ENCODE results near the gene SEPTIN12.
A peak's percentile ranks its signal among the peaks of the same experiment; 100 is the strongest.

Gene SEPTIN12

DNA sequence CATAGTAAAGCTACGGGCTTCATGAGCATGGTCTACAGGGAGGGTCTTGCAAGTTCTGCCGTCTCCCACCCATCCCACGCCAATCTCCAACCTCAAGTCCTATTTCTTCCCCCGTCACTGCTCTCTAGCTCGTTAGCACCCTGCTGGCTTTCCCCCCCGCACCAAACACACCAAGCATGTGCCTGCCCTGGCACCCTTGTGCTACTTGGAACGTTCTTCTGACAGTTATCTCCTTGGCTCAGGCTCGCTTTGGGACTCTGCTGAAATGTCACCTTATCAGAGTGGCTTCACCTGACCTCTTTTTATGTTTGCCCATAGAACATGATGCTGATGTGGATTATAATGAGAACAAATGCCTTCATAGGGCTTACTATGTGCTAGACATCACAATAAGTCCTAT, 37.1 kb upstream of the SEPTIN12 start:
- TF ChIP-seq, protein P1, sequence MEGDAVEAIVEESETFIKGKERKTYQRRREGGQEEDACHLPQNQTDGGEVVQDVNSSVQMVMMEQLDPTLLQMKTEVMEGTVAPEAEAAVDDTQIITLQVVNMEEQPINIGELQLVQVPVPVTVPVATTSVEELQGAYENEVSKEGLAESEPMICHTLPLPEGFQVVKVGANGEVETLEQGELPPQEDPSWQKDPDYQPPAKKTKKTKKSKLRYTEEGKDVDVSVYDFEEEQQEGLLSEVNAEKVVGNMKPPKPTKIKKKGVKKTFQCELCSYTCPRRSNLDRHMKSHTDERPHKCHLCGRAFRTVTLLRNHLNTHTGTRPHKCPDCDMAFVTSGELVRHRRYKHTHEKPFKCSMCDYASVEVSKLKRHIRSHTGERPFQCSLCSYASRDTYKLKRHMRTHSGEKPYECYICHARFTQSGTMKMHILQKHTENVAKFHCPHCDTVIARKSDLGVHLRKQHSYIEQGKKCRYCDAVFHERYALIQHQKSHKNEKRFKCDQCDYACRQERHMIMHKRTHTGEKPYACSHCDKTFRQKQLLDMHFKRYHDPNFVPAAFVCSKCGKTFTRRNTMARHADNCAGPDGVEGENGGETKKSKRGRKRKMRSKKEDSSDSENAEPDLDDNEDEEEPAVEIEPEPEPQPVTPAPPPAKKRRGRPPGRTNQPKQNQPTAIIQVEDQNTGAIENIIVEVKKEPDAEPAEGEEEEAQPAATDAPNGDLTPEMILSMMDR (IDR thresholded peaks at IDR 0.05), result no peak
- H3K4me3 ChIP-seq (ENCODE audit: low read depth, low read length), result no peak overlapping the region
- H3K9ac ChIP-seq, result no peak overlapping the region
- H2AFZ ChIP-seq, result no peak overlapping the region
- H3K27ac ChIP-seq, result no peak overlapping the region
- H3K4me2 ChIP-seq (ENCODE audit: low read length), result no peak overlapping the region
- peaks cover 23% of the 10 kb centered on the region for H3K79me2 ChIP-seq
- H3K27me3 ChIP-seq (ENCODE audit: control insufficient read depth, insufficient read depth, low read length), result no peaks in the 10 kb centered on the region
- H3K36me3 ChIP-seq (ENCODE audit: control insufficient read depth, insufficient read depth, low read length), result no peaks in the 10 kb centered on the region
- no peaks in the 10 kb centered on the region for H3K4me1 ChIP-seq
- no peaks in the 10 kb centered on the region for H3K9me3 ChIP-seq (ENCODE audit: control insufficient read depth, low read length)

DNA sequence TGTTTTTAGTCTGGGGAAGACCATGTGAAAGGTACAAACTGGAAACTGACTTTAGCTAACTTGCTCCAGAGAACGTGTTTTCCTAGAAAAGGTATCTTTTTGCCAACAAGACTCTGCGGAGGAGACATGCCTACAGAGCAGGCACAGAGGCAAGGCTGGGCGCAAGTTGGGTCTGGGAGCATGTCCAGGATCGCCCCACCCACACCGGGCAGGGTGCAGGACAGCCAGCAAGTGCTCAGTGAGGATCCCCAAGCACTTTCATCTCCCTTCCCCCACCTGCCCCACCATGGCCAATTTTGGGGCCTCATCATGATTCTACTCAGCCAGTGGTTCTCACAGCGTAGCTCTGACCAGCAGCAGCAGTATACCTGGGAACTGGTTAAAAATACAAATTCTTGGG, 32.5 kb upstream of the SEPTIN12 start:
- H3K9me3 ChIP-seq (ENCODE audit: control insufficient read depth, low read length), result no peaks in the 10 kb centered on the region
- H3K9ac ChIP-seq, result no peak overlapping the region
- no peak overlapping the region for H3K4me2 ChIP-seq (ENCODE audit: low read length)
- TF ChIP-seq, protein P1 (IDR thresholded peaks at IDR 0.05), result no peak
- no peak overlapping the region for H3K27ac ChIP-seq
- peaks cover 3% of the 10 kb centered on the region for H3K79me2 ChIP-seq
- H3K4me3 ChIP-seq (ENCODE audit: low read depth, low read length), result no peak overlapping the region
- H3K36me3 ChIP-seq (ENCODE audit: control insufficient read depth, insufficient read depth, low read length), result no peaks in the 10 kb centered on the region
- H3K27me3 ChIP-seq (ENCODE audit: control insufficient read depth, insufficient read depth, low read length), result no peaks in the 10 kb centered on the region
- H3K4me1 ChIP-seq, result no peaks in the 10 kb centered on the region
- H2AFZ ChIP-seq, result no peak overlapping the region

DNA sequence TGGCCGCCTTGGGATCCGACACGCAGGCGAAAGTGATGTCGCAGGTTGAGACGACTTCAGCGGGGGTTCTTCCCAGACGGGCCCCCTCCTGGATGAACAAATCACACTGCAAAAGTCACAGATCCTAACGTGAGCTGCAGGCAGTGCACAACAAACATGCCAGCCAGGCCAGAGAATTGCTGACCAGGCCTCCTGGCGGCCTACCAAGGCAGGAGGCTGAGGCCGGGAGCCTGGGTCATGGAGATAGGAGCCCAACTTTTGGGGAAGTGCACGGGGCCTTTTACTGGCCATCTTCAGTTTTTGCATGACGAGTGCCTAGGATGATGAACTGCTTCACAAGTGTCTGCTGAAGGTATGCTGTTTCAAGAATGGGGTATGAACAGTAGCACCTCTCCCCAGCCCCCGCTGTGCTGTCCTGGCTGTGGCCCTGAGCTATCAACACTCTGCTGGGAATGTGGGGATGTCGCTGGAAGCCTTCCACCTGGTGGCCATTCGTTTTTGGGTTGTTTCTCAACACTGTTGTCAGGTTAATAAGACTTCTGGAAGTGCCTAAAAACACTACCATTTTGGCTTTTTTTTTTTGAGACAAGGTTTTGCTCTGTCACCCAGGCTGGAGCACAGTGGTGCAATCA, 26.5 kb upstream of the SEPTIN12 start:
- no peaks in the 10 kb centered on the region for H3K36me3 ChIP-seq (ENCODE audit: control insufficient read depth, insufficient read depth, low read length)

DNA sequence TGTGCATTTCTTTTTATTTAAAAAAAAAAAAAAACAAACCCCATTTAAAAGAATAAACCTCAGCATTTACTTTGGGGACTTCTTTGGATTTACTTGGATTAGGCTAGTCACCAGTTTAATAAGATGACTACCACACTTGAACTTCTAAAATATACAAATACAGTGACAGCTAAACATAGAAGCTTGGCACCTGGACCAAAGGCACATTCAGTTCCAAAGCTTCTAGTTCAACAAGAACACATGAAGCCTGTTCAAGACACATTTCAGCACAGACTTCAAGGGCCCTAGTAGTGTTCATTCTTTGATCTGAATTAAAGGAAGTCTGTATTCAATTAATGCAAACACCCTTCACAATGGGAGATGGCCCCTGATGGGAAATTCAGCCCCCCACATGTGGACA, 25.9 kb upstream of the SEPTIN12 start:
- TF ChIP-seq, protein P1 (IDR thresholded peaks at IDR 0.05), result no peak
- H3K27me3 ChIP-seq (ENCODE audit: control insufficient read depth, insufficient read depth, low read length), result no peaks in the 10 kb centered on the region
- H3K4me2 ChIP-seq (ENCODE audit: low read length), result peak overlapping the region; percentile 56
- H3K4me3 ChIP-seq (ENCODE audit: low read depth, low read length), result peak overlapping the region; percentile 14
- no peaks in the 10 kb centered on the region for H3K79me2 ChIP-seq
- H3K4me1 ChIP-seq, result peaks cover 16% of the 10 kb centered on the region
- no peaks in the 10 kb centered on the region for H3K9me3 ChIP-seq (ENCODE audit: control insufficient read depth, low read length)
- no peaks in the 10 kb centered on the region for H3K36me3 ChIP-seq (ENCODE audit: control insufficient read depth, insufficient read depth, low read length)
- H3K9ac ChIP-seq, result no peak overlapping the region
- no peak overlapping the region for H2AFZ ChIP-seq
- peak overlapping the region; percentile 65 for H3K27ac ChIP-seq

More for the DNA sequence above, 26.5 kb upstream of the SEPTIN12 start:
- TF ChIP-seq, protein P1 (IDR thresholded peaks at IDR 0.05), result no peak
- peak overlapping the region; percentile 65 for H3K27ac ChIP-seq
- peaks cover 16% of the 10 kb centered on the region for H3K4me1 ChIP-seq
- peak overlapping the region; percentile 56 for H3K4me2 ChIP-seq (ENCODE audit: low read length)
- H2AFZ ChIP-seq, result no peak overlapping the region
- H3K4me3 ChIP-seq (ENCODE audit: low read depth, low read length), result peak overlapping the region; percentile 14
- no peak overlapping the region for H3K9ac ChIP-seq
- no peaks in the 10 kb centered on the region for H3K79me2 ChIP-seq
- H3K9me3 ChIP-seq (ENCODE audit: control insufficient read depth, low read length), result no peaks in the 10 kb centered on the region
- H3K27me3 ChIP-seq (ENCODE audit: control insufficient read depth, insufficient read depth, low read length), result no peaks in the 10 kb centered on the region

Measured in parathyroid adenoma (tissue), 2 donors.